ENCODE data around the gene ILF2.
A peak's percentile ranks its signal among the peaks of the same experiment; 100 is the strongest.
"Not testable (repeated sequence)": the region's sequence is repeated elsewhere in the genome, so short reads cannot be mapped to it uniquely, and the experiment has no call there.

Gene ILF2

GRCh38 chr1:153670859-153671627, at the start of gene ILF2:
Gene ILF2, minus strand, starts transcription at chr1:153670993. Its CDS starts 71 bp downstream, at chr1:153670922.
- DNase-seq = peak; percentile 87

GRCh38 chr1:153717330-153717729, 46.5 kb upstream of the ILF2 start:
- DNase-seq = no peak

GRCh38 chr1:153716211-153716610, 45.4 kb upstream of the ILF2 start:
- not testable (repeated sequence) for DNase-seq

GRCh38 chr1:153711026-153711425, 40.2 kb upstream of the ILF2 start:
- DNase-seq = no peak

GRCh38 chr1:153705484-153705883, 34.7 kb upstream of the ILF2 start:
- no peak for DNase-seq

GRCh38 chr1:153699768-153700167, 29.0 kb upstream of the ILF2 start:
- no peak for DNase-seq

GRCh38 chr1:153698923-153699714, 28.3 kb upstream of the ILF2 start:
- no peak for DNase-seq

GRCh38 chr1:153698020-153698922, 27.5 kb upstream of the ILF2 start:
- DNase-seq = no peak

- no peak for DNase-seq
These were observed 26.6 kb upstream of the ILF2 start for GRCh38 chr1:153697191-153698019.

- no peak for DNase-seq
These were observed 25.9 kb upstream of the ILF2 start for GRCh38 chr1:153696741-153697140.

GRCh38 chr1:153693466-153693865, 22.7 kb upstream of the ILF2 start:
- no peak for DNase-seq

- no peak for DNase-seq
These were observed 18.0 kb upstream of the ILF2 start for GRCh38 chr1:153688736-153689328.

GRCh38 chr1:153688276-153688675, 17.5 kb upstream of the ILF2 start:
- no peak for DNase-seq

- no peak for DNase-seq
These were observed 16.7 kb upstream of the ILF2 start for GRCh38 chr1:153687346-153688125.

GRCh38 chr1:153685544-153686340, 14.9 kb upstream of the ILF2 start:
- DNase-seq = no peak

- DNase-seq = no peak
These were observed 14.1 kb upstream of the ILF2 start for GRCh38 chr1:153684892-153685291.

- no peak for DNase-seq
These were observed 13.1 kb upstream of the ILF2 start for GRCh38 chr1:153683854-153684253.

- DNase-seq = no peak
These were observed 11.9 kb upstream of the ILF2 start for GRCh38 chr1:153682730-153683129.

GRCh38 chr1:153680120-153680403, 9.3 kb upstream of the ILF2 start:
- no peak for DNase-seq

All from GOT3 (cell line).